ENCODE measurements around the gene FAM131B.

FAM131B gene

DNA sequence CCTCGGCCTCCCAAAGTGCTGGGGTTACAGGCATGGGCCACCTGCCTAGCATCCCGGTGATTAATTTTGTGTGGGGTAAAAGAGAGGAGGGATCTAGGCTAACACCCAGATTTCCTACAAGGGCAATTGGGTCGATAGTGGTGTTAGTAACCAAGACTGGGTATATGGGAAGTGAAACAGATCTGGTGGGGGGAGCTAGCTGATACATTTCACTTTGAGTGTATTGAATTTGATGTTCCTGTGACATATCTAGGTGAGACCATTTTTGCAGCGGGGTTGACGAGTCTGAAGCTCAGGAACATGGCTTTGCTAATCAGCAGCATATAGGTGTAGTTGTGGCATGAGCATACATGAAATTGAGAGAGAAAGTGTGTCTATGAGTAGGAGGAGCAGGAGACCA is 34.6 kb downstream of the FAM131B start:
- in situ Hi-C loops (cut with MboI; ENCODE audit: low sequenced_read_pairs, unreplicated experiment): no loop called here
- TF ChIP-seq, protein P1, sequence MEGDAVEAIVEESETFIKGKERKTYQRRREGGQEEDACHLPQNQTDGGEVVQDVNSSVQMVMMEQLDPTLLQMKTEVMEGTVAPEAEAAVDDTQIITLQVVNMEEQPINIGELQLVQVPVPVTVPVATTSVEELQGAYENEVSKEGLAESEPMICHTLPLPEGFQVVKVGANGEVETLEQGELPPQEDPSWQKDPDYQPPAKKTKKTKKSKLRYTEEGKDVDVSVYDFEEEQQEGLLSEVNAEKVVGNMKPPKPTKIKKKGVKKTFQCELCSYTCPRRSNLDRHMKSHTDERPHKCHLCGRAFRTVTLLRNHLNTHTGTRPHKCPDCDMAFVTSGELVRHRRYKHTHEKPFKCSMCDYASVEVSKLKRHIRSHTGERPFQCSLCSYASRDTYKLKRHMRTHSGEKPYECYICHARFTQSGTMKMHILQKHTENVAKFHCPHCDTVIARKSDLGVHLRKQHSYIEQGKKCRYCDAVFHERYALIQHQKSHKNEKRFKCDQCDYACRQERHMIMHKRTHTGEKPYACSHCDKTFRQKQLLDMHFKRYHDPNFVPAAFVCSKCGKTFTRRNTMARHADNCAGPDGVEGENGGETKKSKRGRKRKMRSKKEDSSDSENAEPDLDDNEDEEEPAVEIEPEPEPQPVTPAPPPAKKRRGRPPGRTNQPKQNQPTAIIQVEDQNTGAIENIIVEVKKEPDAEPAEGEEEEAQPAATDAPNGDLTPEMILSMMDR (IDR thresholded peaks at IDR 0.05; ENCODE audit: borderline replicate concordance, control extremely low read depth, extremely low read depth, insufficient read depth, missing control alignments): no peak

DNA sequence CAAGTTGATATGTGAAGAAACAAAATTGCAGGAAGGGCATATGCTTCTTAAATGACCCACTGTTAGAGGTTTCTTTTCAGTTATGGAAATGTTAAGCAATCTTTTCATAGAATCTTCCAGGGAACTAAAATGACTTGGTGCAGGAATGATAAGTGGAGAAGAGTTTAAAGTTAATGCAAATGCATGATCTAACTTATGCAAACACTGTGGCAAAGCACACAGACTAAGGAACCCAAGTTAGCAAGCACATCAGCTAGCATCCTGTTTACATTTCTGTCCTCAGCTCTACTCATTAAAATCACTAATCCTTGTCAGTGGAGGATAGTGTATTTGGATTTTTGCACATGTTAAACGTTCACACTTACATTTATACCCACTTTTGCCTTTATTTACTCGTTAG is 37.3 kb downstream of the FAM131B start:
- TF ChIP-seq, protein P1 (IDR thresholded peaks at IDR 0.05; ENCODE audit: borderline replicate concordance, control extremely low read depth, extremely low read depth, insufficient read depth, missing control alignments): no peak
- in situ Hi-C loops (cut with MboI; ENCODE audit: low sequenced_read_pairs, unreplicated experiment): no loop called here
- no peak for DNase-seq (ENCODE audit: low spot score)

More for the DNA sequence above, 34.6 kb downstream of the FAM131B start:
- no peak for DNase-seq (ENCODE audit: low spot score)

DNA sequence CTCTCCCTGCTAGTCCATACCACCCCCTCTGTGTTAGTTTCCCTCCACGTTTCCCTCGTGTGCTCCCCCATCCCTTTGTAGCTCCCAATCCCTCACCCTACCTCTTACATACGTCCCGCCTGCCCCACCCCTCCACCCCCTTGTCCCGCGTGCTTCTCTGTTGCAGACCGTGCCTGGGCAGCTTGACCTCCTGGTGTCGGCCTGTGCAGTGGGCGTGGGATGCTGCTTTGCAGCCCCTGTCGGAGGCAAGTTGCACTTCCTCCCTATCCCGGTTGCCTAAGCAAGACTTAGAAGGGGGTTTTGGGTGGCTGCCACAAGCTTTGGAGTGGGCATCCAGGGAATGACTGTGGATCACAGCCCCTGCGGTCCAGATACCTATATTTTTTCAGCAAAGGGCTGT is 38.9 kb downstream of the FAM131B start:
- TF ChIP-seq, protein P1 (IDR thresholded peaks at IDR 0.05; ENCODE audit: borderline replicate concordance, control extremely low read depth, extremely low read depth, insufficient read depth, missing control alignments): no peak
- in situ Hi-C loops (cut with MboI; ENCODE audit: low sequenced_read_pairs, unreplicated experiment): no loop called here
- no peak for DNase-seq (ENCODE audit: low spot score)

GRCh38 chr7:143322760-143323633 is 39.5 kb downstream of the FAM131B start:
- DNase-seq (ENCODE audit: low spot score): no peak
- TF ChIP-seq, protein P1 (IDR thresholded peaks at IDR 0.05; ENCODE audit: borderline replicate concordance, control extremely low read depth, extremely low read depth, insufficient read depth, missing control alignments): no peak
- in situ Hi-C loops (cut with MboI; ENCODE audit: low sequenced_read_pairs, unreplicated experiment): no loop called here

GRCh38 chr7:143321734-143322133 is 40.8 kb downstream of the FAM131B start:
- in situ Hi-C loops (cut with MboI; ENCODE audit: low sequenced_read_pairs, unreplicated experiment): no loop called here
- TF ChIP-seq, protein P1 (IDR thresholded peaks at IDR 0.05; ENCODE audit: borderline replicate concordance, control extremely low read depth, extremely low read depth, insufficient read depth, missing control alignments): no peak
- no peak for DNase-seq (ENCODE audit: low spot score)

- in situ Hi-C loops (cut with MboI; ENCODE audit: low sequenced_read_pairs, unreplicated experiment): no loop called here
- DNase-seq (ENCODE audit: low spot score): no peak
- TF ChIP-seq, protein P1 (IDR thresholded peaks at IDR 0.05; ENCODE audit: borderline replicate concordance, control extremely low read depth, extremely low read depth, insufficient read depth, missing control alignments): no peak
These were observed 41.3 kb downstream of the FAM131B start for GRCh38 chr7:143321242-143321641.
